GM23248 (cell line): ENCODE results near the gene STX16. TPM values are rescaled to one million over a fixed set of nuclear protein-coding genes. Genes with fewer than 3 reads are reported as not detected.
"Not testable (repeated sequence)": the region's sequence is repeated elsewhere in the genome, so short reads cannot be mapped to it uniquely, and the experiment has no call there.

Experiments used
- DNase-seq: peaks from one replicate; pipeline ENCODE4 v3.0.0-alpha.2; 2015
- H2AFZ ChIP-seq: fragments of 200-600 bp; sonication (generic); 2 replicates; pipeline ENCODE4 v1.6.1; 2016; ENCODE audit warnings: antibody characterized with exemption
- H3F3A ChIP-seq: fragments of 200-600 bp; sonication (generic); 2 replicates; pipeline ENCODE4 v1.6.1; 2016; ENCODE audit warnings: mild to moderate bottlenecking, antibody characterized with exemption, mixed run types; ENCODE audit not compliant: insufficient read depth
- H3K27ac ChIP-seq: fragments of 200-600 bp; sonication (generic); 2 replicates; pipeline ENCODE4 v1.5.1; 2016; ENCODE audit warnings: mild to moderate bottlenecking
- H3K27me3 ChIP-seq: fragments of 200-600 bp; sonication (generic); replicated peaks from 2 replicates; pipeline ENCODE4 v1.6.1; 2016; ENCODE audit warnings: mild to moderate bottlenecking; ENCODE audit not compliant: insufficient read depth
- H3K36me3 ChIP-seq: fragments of 200-600 bp; sonication (generic); 2 replicates; pipeline ENCODE4 v1.6.1; 2016; ENCODE audit warnings: low read depth, mild to moderate bottlenecking
- H3K4me1 ChIP-seq: fragments of 200-600 bp; sonication (generic); 2 replicates; pipeline ENCODE4 v1.6.1; 2016; ENCODE audit warnings: mild to moderate bottlenecking; ENCODE audit not compliant: insufficient read depth
- H3K4me2 ChIP-seq: fragments of 200-600 bp; sonication (generic); one replicate; pipeline ENCODE4 v1.6.1; 2016; ENCODE audit warnings: mild to moderate bottlenecking; ENCODE audit not compliant: unreplicated experiment
- H3K4me3 ChIP-seq: fragments of 200-600 bp; sonication (generic); 2 replicates; pipeline ENCODE4 v1.5.1; 2016; ENCODE audit warnings: mild to moderate bottlenecking
- H3K79me2 ChIP-seq: fragments of 200-600 bp; sonication (generic); 2 replicates; pipeline ENCODE4 v1.6.1; 2016; ENCODE audit warnings: mild to moderate bottlenecking; ENCODE audit not compliant: insufficient read depth
- H3K9ac ChIP-seq: fragments of 200-600 bp; sonication (generic); 2 replicates; pipeline ENCODE4 v1.6.1; 2016; ENCODE audit warnings: mild to moderate bottlenecking
- H3K9me2 ChIP-seq: fragments of 200-600 bp; sonication (generic); 2 replicates; pipeline ENCODE4 v1.6.1; 2016; ENCODE audit warnings: mixed run types, mild to moderate bottlenecking, moderate library complexity; ENCODE audit not compliant: insufficient read depth
- H3K9me3 ChIP-seq: fragments of 200-600 bp; sonication (generic); one replicate; pipeline ENCODE4 v1.6.1; 2017; ENCODE audit warnings: low read depth
- H4K20me1 ChIP-seq: fragments of 200-600 bp; sonication (generic); 2 replicates; pipeline ENCODE4 v1.6.0; 2016; ENCODE audit not compliant: insufficient read depth
- EZH2 ChIP-seq: fragments of 200-600 bp; sonication (generic); IDR thresholded peaks from 2 replicates; pipeline ENCODE4 v1.6.1; 2018; ENCODE audit warnings: antibody characterized with exemption, mild to moderate bottlenecking; ENCODE audit not compliant: insufficient read depth, poor library complexity, severe bottlenecking
- EZH2phosphoT487 ChIP-seq: fragments of 200-600 bp; sonication (generic); IDR thresholded peaks from 2 replicates; pipeline ENCODE4 v1.6.1; 2018; ENCODE audit warnings: antibody characterized with exemption, moderate library complexity, mild to moderate bottlenecking, low read depth; ENCODE audit not compliant: insufficient read depth
- WGBS, 2 experiments: methylation state at CpG; one replicate each; pipeline ENCODE4 v1.1.6; 2015 to 2017; ENCODE audit warnings: low lambda C conversion rate in 2 of 2, low coverage in 1 of 2; ENCODE audit errors: missing lambda C conversion rate in 2 of 2; 5-methylcytosine and 5-hydroxymethylcytosine counted together
- in situ Hi-C: fragments of 300-500 bp; cut with MboI; formaldehyde crosslinking; loops from 2 replicates; pipeline ENCODE4 v1.15.0; 2020
- polyA plus RNA-seq: library from polyadenylated mRNA; unstranded; fragments of >200 nt; fragmentation: Nextera tagmentation; extraction: Ambion mirVana; gene quantifications from 2 replicates; pipeline ENCODE4 v1.2.1, GENCODE V29; 2016
- total RNA-seq: library from RNA; depleted of rRNA; stranded (reverse); fragments of >200 nt; shearing (Covaris generic); gene quantifications from 2 replicates; pipeline ENCODE4 v1.2.3, GENCODE V29; 2014

The STX16 gene
- total and polyA plus RNA-seq, 2 experiments from 2014 or later: 17.6 to 36.9 TPM

GRCh38 chr20:58647162-58647795, 3.8 kb upstream of the STX16 start:
- no peaks in the 10 kb centered on the region for H3K27me3 ChIP-seq
- no peak overlapping the region for H2AFZ ChIP-seq
- peaks cover 3% of the 10 kb centered on the region; the same call in 1 of the 2 replicates for H3F3A ChIP-seq
- H3K36me3 ChIP-seq: no peaks in the 10 kb centered on the region
- TF ChIP-seq EZH2 (no peak), EZH2phosphoT487 (no peak)
- no peak overlapping the region for H3K27ac ChIP-seq
- DNase-seq: no peak
- in situ Hi-C loops: no loop called here
- no peaks in the 10 kb centered on the region for H3K9me2 ChIP-seq
- no peak overlapping the region for H3K9ac ChIP-seq
- H3K4me3 ChIP-seq: no peak overlapping the region
- H3K79me2 ChIP-seq: peaks cover 11% of the 10 kb centered on the region
- H3K9me3 ChIP-seq: no peaks in the 10 kb centered on the region
- H3K4me1 ChIP-seq: peaks cover 11% of the 10 kb centered on the region
- H3K4me2 ChIP-seq: peak overlapping the region; percentile 24
- WGBS, 2 experiments: 74 to 83% methylated on average over 7 of the region's 7 CpGs
- H4K20me1 ChIP-seq: no peaks in the 10 kb centered on the region

GRCh38 chr20:58647796-58648501, 3.1 kb upstream of the STX16 start:
- WGBS, 2 experiments: 33 to 41% methylated on average over 8 to 9 of the region's 12 CpGs
- peak overlapping the region; percentile 24 for H3K4me2 ChIP-seq
- in situ Hi-C loops: no loop called here

GRCh38 chr20:58648502-58648825, 2.6 kb upstream of the STX16 start:
- H3K4me3 ChIP-seq, in situ Hi-C loops: not testable (repeated sequence)
- WGBS, 2 experiments: 88 to 97% methylated on average over 4 to 5 of the region's 6 CpGs

More at GRCh38 chr20:58647796-58648501, 3.1 kb upstream of the STX16 start:
- Histone ChIP-seq H3K27me3 (no peaks in the 10 kb centered on the region), H3K4me3 (no peak overlapping the region), H3K4me1 (peaks cover 11% of the 10 kb centered on the region), H3K27ac (no peak overlapping the region), H3K9me2 (no peaks in the 10 kb centered on the region), H2AFZ (no peak overlapping the region), H3K9me3 (no peaks in the 10 kb centered on the region), H3K9ac (no peak overlapping the region), H3F3A (peaks cover 3% of the 10 kb centered on the region; the same call in 1 of the 2 replicates), H3K79me2 (peaks cover 18% of the 10 kb centered on the region), H4K20me1 (no peaks in the 10 kb centered on the region), H3K36me3 (no peaks in the 10 kb centered on the region)
- DNase-seq: peak; percentile 85
- TF ChIP-seq EZH2phosphoT487 (no peak), EZH2 (no peak)

GRCh38 chr20:58649288-58650180, 1.5 kb upstream of the STX16 start:
- in situ Hi-C loops: loop anchor here (10.0 kb wide), 1 partner anchor 405 kb away; no protein-coding TSS in a partner anchor
- Histone ChIP-seq H3K79me2 (peaks cover 34% of the 10 kb centered on the region), H4K20me1 (no peaks in the 10 kb centered on the region), H3K9me3 (no peaks in the 10 kb centered on the region), H3K4me1 (peaks cover 27% of the 10 kb centered on the region), H3K36me3 (no peaks in the 10 kb centered on the region), H3K9ac (peak overlapping the region; percentile 98), H3K4me2 (peak overlapping the region; percentile 97), H3K27me3 (no peaks in the 10 kb centered on the region), H3F3A (peaks cover 3% of the 10 kb centered on the region; the same call in 1 of the 2 replicates), H3K27ac (0 out of 2 replicates have a peak overlapping the region, but pooled peaks have one; percentile 82), H3K4me3 (peak overlapping the region; percentile 97), H3K9me2 (no peaks in the 10 kb centered on the region), H2AFZ (peak overlapping the region; percentile 87)
- no peak for DNase-seq
- no peak for TF ChIP-seq EZH2phosphoT487
- TF ChIP-seq EZH2: no peak
- WGBS, 2 experiments: 43% methylated on average over 57 to 73 of the region's 73 CpGs

More at GRCh38 chr20:58648502-58648825, 2.6 kb upstream of the STX16 start:
- not testable (repeated sequence) for H2AFZ ChIP-seq, H3K9me3 ChIP-seq, H3K36me3 ChIP-seq, DNase-seq, H4K20me1 ChIP-seq, H3F3A ChIP-seq, H3K27ac ChIP-seq, H3K9me2 ChIP-seq, H3K4me2 ChIP-seq, H3K9ac ChIP-seq, H3K27me3 ChIP-seq
- peaks cover 16% of the 10 kb centered on the region for H3K4me1 ChIP-seq
- H3K79me2 ChIP-seq: peaks cover 23% of the 10 kb centered on the region
